Thyroid gland (tissue), 4 donors: ENCODE results near the gene SRSF2.

Experiments used
- POLR2A ChIP-seq, 2 donors: fragments of 450-650 bp; IDR thresholded peaks; one replicate each; pipeline ENCODE4 v1.6.1; 2017; ENCODE audit warnings: antibody characterized with exemption in 2 of 2, mild to moderate bottlenecking in 2 of 2, moderate library complexity in 1 of 2
- TF ChIP-seq, protein P1 (sequence below), 6 experiments: fragments of 200-600 bp in 3 of 6; fragments of 450-650 bp in 3 of 6; sonication (generic) in 3 of 6; IDR thresholded peaks; one replicate each; pipeline ENCODE4 v1.5.1; 2016 to 2019; ENCODE audit warnings: antibody characterized with exemption in 6 of 6, mild to moderate bottlenecking in 2 of 6, inconsistent platforms in 1 of 6, moderate library complexity in 1 of 6

- TF ChIP-seq, protein P1, sequence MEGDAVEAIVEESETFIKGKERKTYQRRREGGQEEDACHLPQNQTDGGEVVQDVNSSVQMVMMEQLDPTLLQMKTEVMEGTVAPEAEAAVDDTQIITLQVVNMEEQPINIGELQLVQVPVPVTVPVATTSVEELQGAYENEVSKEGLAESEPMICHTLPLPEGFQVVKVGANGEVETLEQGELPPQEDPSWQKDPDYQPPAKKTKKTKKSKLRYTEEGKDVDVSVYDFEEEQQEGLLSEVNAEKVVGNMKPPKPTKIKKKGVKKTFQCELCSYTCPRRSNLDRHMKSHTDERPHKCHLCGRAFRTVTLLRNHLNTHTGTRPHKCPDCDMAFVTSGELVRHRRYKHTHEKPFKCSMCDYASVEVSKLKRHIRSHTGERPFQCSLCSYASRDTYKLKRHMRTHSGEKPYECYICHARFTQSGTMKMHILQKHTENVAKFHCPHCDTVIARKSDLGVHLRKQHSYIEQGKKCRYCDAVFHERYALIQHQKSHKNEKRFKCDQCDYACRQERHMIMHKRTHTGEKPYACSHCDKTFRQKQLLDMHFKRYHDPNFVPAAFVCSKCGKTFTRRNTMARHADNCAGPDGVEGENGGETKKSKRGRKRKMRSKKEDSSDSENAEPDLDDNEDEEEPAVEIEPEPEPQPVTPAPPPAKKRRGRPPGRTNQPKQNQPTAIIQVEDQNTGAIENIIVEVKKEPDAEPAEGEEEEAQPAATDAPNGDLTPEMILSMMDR (IDR thresholded peaks at IDR 0.05): no peak
- peak in 1 of 2 donors; percentile 30 for TF ChIP-seq POLR2A (IDR thresholded peaks at IDR 0.05)
These were observed 9.2 kb downstream of the SRSF2 start for GRCh38 chr17:76727745-76728456.
